Measurements from ENCODE around the gene ACSF2.
"Not testable (repeated sequence)": the region's sequence is repeated elsewhere in the genome, so short reads cannot be mapped to it uniquely, and the experiment has no call there.

The ACSF2 gene

GRCh38 chr17:50464736-50465135 is 38.7 kb downstream of the ACSF2 start:
- no peak for DNase-seq (ENCODE audit: low read depth)

DNA sequence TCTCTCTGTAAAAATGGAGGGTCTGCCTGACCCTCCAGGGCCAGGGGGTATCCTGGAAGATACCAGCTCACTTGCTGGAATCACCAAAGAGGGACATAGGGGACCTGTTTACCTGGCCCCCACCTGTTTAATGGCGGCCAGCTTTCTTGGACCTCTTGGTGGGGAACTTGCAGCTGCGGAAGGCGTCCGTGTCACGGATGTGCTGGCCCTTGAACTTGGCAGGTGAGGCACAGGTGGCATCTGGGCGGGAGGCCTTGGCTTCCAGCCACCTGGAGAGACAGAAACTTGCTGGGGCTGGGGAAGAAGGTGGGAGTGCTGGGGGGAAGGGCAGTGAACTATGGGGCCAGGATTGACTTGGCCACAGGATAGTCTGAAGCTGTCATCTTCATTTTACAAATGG is 39.2 kb downstream of the ACSF2 start:
- no peak for DNase-seq (ENCODE audit: low read depth)

DNA sequence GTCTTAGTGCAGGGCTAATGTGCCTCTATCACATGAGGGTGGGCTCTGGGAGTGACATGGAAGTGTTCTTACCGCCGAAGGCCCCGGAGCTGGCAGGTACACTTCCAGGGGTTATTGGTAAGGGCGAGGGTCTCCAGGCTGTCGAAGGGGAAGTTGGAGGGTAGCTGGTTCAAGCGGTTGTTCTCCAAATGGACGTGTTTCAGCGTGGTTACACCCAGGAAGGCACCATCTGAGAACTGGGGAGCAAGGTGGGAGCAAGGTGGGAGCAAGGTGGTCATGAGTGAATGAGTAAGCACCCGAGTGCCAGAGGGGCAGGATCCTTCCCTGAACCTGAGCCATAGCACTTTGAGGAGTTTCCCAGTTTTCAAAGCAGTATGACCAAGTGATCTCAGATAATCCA is 39.6 kb downstream of the ACSF2 start:
- no peak for DNase-seq (ENCODE audit: low read depth)

- DNase-seq (ENCODE audit: low read depth), result no peak
These were observed 40.5 kb downstream of the ACSF2 start for GRCh38 chr17:50466371-50467113.

- no peak for DNase-seq (ENCODE audit: low read depth)
These were observed 41.3 kb downstream of the ACSF2 start for GRCh38 chr17:50467114-50467854.

- no peak for DNase-seq (ENCODE audit: low read depth)
These were observed 41.9 kb downstream of the ACSF2 start for GRCh38 chr17:50467855-50468303.

- no peak for DNase-seq (ENCODE audit: low read depth)
These were observed 42.5 kb downstream of the ACSF2 start, which contains the start of gene CHAD for GRCh38 chr17:50468304-50469207. Gene CHAD (minus strand): TSS chr17:50468880. CDS start chr17:50468813, 67 bp downstream.

GRCh38 chr17:50469208-50469605 is 43.2 kb downstream of the ACSF2 start:
- no peak for DNase-seq (ENCODE audit: low read depth)

GRCh38 chr17:50469671-50470305 is 43.8 kb downstream of the ACSF2 start:
- no peak for DNase-seq (ENCODE audit: low read depth)

- no peak for DNase-seq (ENCODE audit: low read depth)
These were observed 44.4 kb downstream of the ACSF2 start for GRCh38 chr17:50470426-50470825.

DNA sequence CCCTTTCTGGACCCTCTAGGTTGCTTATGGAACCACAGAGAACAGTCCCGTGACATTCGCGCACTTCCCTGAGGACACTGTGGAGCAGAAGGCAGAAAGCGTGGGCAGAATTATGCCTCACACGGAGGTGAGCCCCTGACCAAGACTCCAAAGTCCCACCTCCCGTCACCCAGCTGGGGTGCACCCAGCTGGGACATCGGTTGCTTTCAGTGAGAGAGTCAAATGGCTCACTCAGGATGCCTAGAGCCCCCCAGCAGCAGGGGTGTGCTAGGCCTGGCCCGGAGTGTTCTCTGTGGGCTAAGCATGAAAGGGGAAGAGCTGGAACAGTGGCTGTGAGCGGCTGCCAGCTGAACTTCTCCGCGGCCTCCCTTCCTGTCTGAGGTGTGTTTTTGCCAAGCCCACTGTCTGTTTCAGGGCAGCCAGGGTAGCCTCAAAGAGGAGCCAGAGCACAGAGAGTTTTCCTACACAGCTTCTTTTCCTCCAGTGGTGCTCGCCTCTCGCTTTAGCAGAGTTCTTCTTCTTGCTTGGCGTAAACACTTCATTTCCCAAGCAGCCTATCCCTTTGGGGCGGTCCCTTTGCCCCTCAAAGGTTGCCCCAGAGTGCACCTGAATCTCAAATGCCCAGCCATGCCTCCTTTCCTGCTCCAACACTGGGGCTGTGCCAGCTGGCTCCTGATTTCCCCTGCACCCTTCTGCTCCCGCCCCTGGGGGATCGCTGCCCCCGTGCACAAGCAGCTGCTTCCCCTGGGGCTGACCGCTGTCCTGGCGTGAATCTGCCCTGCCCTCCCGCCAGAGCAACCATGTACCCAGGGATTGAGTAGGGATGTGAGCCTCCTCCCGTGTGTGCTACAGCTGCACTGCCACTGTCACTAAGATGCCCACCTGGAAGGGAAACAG is 45.2 kb downstream of the ACSF2 start:
- DNase-seq (ENCODE audit: low read depth), result no peak

DNA sequence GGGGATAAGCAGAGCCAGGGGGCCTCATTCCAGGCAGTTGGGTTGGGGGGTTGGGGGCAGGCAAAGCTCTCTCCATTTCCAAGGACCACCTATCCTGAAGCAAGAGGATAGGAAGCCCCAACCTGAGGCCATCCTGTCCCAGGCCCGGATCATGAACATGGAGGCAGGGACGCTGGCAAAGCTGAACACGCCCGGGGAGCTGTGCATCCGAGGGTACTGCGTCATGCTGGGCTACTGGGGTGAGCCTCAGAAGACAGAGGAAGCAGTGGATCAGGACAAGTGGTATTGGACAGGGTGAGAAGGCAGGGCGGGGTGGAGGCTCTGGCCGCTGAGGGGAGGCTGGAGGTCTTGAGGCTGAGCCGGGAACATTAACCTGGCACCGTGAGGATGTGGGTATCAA is 46.3 kb downstream of the ACSF2 start:
- DNase-seq (ENCODE audit: low read depth), result no peak

DNA sequence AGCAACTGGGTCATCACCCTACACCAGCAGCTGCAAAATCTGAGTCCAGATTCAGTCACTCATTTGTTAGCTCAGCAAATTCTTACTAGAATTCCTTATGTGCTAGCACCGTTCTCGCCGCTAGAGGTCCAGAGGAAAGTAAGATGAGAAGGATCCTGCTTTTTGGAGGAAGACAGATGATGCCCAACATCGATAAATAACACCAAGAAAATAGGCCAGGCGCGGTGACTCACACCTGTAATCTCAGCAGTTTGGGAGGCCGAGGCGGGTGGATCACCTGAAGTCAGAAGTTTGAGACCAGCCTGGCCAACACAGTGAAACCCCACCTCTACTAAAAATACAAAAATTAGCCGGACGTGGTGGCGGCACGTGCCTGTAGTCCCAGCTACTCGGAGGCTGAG is 46.7 kb downstream of the ACSF2 start:
- not testable (repeated sequence) for DNase-seq (ENCODE audit: low read depth)

DNA sequence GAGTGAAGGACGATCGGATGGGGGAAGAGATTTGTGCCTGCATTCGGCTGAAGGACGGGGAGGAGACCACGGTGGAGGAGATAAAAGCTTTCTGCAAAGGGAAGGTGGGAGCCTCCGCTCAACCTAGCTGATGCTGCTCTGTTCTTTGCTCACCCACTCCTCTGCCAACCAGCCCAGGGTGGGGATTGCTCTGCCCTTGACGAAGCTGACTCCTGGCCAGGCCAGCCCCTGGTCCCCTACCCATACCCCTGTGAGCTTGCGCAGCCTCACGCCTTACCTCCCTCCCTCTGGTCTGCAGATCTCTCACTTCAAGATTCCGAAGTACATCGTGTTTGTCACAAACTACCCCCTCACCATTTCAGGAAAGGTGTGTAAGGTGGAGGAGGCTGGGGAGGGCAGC is 47.9 kb downstream of the ACSF2 start:
- DNase-seq (ENCODE audit: low read depth), result no peak

DNA sequence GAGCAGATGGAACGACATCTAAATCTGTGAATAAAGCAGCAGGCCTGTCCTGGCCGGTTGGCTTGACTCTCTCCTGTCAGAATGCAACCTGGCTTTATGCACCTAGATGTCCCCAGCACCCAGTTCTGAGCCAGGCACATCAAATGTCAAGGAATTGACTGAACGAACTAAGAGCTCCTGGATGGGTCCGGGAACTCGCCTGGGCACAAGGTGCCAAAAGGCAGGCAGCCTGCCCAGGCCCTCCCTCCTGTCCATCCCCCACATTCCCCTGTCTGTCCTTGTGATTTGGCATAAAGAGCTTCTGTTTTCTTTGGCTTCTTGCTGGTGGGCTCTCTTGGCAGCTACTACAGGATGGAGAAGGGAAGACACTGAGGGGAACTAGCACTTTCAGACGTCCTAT is 48.5 kb downstream of the ACSF2 start:
- no peak for DNase-seq (ENCODE audit: low read depth)

- DNase-seq (ENCODE audit: low read depth), result no peak
These were observed 49.3 kb downstream of the ACSF2 start for GRCh38 chr17:50475362-50475761.

- DNase-seq (ENCODE audit: low read depth), result not testable (repeated sequence)
These were observed 49.9 kb downstream of the ACSF2 start for GRCh38 chr17:50475775-50476544.

DNA sequence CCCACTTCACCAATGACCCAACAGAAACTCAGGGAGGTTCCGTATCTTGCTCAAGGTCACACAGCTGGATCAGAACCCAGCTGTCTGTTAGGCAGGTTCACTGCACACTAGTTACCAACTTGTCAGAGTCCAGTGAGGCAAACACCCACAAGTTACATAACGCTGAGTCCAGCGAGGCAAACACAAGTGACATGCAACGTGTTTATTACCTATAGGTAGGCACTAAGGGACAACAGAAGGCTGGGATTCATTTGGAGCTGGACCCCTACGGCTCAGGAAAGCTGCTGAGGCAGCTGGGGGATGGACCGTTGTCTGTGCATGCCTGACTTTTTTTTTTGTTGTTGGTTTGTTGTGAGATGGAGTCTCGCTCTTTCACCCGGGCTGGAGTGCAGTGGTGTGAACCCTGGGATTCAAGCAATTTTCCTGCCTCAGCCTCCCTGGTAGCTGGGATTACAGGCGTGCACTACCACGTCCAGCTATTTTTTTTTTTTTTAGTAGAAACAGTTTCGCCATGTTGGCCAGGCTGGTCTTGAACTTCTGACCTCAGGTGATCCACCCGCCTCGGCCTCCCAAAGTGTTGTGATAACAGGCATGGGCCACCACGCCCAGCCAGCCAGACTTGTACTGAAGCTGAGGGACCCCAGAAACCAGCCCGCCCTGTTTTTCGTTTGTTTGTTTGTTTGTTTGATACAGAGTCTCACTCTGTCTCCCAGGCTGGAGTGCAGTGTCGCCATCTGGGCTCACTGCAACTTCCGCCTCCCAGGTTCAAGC is 50.7 kb downstream of the ACSF2 start:
- DNase-seq (ENCODE audit: low read depth), result no peak

- DNase-seq (ENCODE audit: low read depth), result no peak
These were observed 52.0 kb downstream of the ACSF2 start for GRCh38 chr17:50477976-50478375.

Data from stimulated activated CD4-positive, alpha-beta T cell treated with anti-CD3 and anti-CD28 coated beads, Interleukin-2, amount 100 ng/mL, for 4 hours (primary cell).